ENCODE results near the gene SPIRE1. TPM values are rescaled to one million over a fixed set of nuclear protein-coding genes. Genes with fewer than 3 reads are reported as not detected.
"Not testable (repeated sequence)": the region's sequence is repeated elsewhere in the genome, so short reads cannot be mapped to it uniquely, and the experiment has no call there.

The SPIRE1 gene
- polyA plus RNA-seq, 1 experiment = 11.6 TPM

DNA sequence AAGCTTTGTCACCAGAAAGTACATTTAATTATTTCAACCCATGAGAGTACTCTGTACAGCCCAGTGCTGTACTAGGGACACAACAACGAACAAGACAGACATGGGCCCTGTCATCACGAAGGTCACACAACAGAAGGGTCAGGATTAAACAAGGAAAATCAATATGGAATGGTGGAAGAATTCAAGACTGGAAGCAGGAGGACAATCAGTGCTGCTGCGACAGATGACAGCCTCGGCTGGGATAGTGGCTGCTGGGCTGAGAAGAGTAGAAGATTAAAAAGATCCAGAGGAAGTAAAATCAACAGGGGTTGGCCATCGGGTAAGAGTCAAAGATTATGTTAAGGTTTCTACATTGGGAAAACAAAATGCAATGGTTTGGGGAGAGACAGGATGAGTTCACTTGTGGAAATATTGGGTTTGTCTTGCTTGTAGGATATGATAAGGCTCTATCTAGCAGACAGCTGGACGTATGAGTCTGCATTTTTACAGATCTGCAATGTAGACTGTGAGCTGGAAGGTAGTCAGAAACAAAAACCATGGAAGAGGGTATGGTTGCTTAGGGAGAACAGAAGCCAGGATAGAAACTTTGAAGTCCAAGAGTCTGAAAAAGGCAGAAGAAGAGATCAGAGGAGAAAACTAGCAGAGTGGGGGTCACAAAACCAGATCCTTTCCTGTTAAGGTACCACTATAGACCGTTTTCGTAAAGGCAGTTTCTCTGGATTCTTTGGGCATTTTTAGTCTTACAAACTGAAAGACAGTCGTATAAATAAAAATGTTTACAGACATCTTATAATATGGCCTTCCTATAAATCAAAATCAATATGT, 166.1 kb downstream of the SPIRE1 start:
- Histone ChIP-seq H3K36me3 (ENCODE audit: control insufficient read depth, insufficient read depth, low read length) (peaks cover 3% of the 10 kb centered on the region; the same call in 1 of the 2 replicates), H3K27me3 (ENCODE audit: control insufficient read depth, insufficient read depth, low read length) (no peaks in the 10 kb centered on the region), H3K4me3 (ENCODE audit: low read depth, low read length) (no peak overlapping the region)
- ChIA-PET POLR2A (no interaction called here), CTCF (no interaction called here)
- DNase-seq (ENCODE audit: low read depth) = no peak
- TF ChIP-seq, protein P1, sequence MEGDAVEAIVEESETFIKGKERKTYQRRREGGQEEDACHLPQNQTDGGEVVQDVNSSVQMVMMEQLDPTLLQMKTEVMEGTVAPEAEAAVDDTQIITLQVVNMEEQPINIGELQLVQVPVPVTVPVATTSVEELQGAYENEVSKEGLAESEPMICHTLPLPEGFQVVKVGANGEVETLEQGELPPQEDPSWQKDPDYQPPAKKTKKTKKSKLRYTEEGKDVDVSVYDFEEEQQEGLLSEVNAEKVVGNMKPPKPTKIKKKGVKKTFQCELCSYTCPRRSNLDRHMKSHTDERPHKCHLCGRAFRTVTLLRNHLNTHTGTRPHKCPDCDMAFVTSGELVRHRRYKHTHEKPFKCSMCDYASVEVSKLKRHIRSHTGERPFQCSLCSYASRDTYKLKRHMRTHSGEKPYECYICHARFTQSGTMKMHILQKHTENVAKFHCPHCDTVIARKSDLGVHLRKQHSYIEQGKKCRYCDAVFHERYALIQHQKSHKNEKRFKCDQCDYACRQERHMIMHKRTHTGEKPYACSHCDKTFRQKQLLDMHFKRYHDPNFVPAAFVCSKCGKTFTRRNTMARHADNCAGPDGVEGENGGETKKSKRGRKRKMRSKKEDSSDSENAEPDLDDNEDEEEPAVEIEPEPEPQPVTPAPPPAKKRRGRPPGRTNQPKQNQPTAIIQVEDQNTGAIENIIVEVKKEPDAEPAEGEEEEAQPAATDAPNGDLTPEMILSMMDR (IDR thresholded peaks at IDR 0.05; ENCODE audit: insufficient read depth, low read depth, low read length) = no peak

DNA sequence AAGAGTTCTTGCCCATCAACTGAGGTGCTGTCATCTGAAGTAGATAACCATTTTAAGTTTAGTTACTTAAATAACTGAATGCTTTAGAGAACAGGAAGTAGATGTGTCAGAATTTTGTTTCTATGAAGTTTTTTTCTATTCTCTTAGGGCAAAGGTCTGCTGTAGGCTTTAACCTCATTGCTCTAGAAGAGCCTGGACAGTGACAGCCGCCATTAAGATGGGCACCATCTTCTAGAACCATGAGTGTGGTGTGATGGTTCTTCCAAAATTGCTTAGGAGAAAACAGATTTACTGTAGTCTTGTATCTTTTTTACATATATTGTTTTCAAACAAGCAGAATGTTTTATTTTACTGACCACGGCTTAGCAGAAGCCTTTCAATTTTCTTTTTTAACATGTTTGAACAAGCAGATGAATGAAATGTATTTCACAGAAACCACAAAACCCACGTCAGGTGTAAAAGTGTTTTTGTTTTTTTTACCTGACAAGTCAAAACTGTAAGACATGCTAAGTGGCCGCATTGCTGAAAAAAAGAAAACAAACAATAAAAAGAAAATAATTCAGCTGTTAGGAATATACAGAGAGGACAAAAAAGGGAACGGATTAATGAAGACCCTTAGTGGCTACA, 172.3 kb downstream of the SPIRE1 start:
- no peaks in the 10 kb centered on the region for H3K27me3 ChIP-seq (ENCODE audit: control insufficient read depth, insufficient read depth, low read length)
- POLR2A ChIA-PET = no interaction called here
- TF ChIP-seq, protein P1 (IDR thresholded peaks at IDR 0.05; ENCODE audit: insufficient read depth, low read depth, low read length) = no peak
- CTCF ChIA-PET = no interaction called here
- DNase-seq (ENCODE audit: low read depth) = no peak
- H3K4me3 ChIP-seq (ENCODE audit: low read depth, low read length) = no peak overlapping the region
- H3K36me3 ChIP-seq (ENCODE audit: control insufficient read depth, insufficient read depth, low read length) = no peaks in the 10 kb centered on the region; the same call in 1 of the 2 replicates

DNA sequence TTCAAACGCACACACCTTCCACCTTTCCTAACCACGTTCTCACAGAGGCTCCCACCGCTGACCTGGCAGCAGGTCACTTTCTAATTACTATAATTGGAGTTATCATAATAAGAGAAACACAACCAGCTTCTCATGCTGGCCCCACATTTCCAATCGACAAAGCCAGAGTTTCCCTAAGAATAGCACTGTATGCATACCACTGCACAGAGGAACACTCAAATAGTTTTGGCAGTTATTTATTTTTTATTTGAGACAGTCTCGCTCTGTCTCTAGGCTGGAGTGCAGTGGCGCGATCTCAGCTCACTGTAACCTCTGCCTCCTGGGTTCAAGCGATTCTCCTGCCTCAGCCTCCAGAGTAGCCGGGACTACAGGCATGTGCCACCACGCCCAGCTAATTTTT, 176.0 kb downstream of the SPIRE1 start:
- POLR2A ChIA-PET; CTCF ChIA-PET; H3K27me3 ChIP-seq (ENCODE audit: control insufficient read depth, insufficient read depth, low read length); H3K36me3 ChIP-seq (ENCODE audit: control insufficient read depth, insufficient read depth, low read length); H3K4me3 ChIP-seq (ENCODE audit: low read depth, low read length); DNase-seq (ENCODE audit: low read depth): not testable (repeated sequence)

DNA sequence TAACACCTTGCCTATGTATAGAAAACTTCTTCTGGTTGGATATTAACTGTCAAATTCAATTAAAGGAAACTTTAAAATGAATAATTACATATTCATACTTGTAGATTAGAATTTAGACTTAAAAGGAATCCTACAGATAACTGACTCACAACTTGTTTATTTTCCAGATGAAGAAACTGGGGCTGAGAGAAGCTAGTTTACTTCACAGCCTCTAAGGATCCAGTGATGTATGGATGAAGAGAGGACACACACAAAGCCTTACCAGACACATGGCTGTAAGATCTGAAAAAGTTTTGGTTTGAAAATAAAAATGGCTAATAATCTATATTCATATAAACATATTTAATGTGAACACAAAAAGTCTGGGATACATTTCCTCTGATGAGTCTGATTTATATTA, 177.9 kb downstream of the SPIRE1 start:
- Histone ChIP-seq H3K4me3 (ENCODE audit: low read depth, low read length) (no peak overlapping the region), H3K36me3 (ENCODE audit: control insufficient read depth, insufficient read depth, low read length) (peaks cover 3% of the 10 kb centered on the region), H3K27me3 (ENCODE audit: control insufficient read depth, insufficient read depth, low read length) (no peaks in the 10 kb centered on the region)
- POLR2A ChIA-PET = no interaction called here
- TF ChIP-seq, protein P1 (IDR thresholded peaks at IDR 0.05; ENCODE audit: insufficient read depth, low read depth, low read length) = no peak
- CTCF ChIA-PET = interaction anchor here (1.2 to 1.3 kb wide), 2 partner anchors 10 to 178 kb away, joined by 3 read pairs; partner anchors contain the start of gene SPIRE1
- DNase-seq (ENCODE audit: low read depth) = no peak

DNA sequence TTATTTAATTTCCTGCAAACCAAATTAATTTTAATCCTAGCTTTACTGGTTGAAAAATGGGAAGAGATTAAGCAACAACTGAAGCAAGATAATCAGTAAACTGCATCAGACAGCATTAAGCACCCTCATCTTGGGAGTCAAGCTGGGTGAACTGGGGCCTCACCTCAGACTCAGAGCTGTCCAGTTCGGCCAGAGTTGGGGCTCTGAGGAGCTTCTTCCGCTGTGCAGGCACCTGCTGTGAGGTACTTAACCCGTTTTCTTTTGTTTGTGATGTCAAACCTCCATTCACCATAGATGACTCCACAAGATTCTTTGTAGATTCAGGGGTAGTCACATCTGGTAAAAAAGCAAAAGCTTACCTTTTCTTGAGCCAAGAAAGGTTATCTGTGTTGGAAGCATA, 178.4 kb downstream of the SPIRE1 start:
- no peak for DNase-seq (ENCODE audit: low read depth)
- Histone ChIP-seq H3K36me3 (ENCODE audit: control insufficient read depth, insufficient read depth, low read length) (peaks cover 3% of the 10 kb centered on the region), H3K4me3 (ENCODE audit: low read depth, low read length) (no peak overlapping the region), H3K27me3 (ENCODE audit: control insufficient read depth, insufficient read depth, low read length) (no peaks in the 10 kb centered on the region)
- POLR2A ChIA-PET = no interaction called here
- CTCF ChIA-PET = interaction anchor here (1.2 to 1.3 kb wide), 2 partner anchors 9 to 179 kb away, joined by 3 read pairs; partner anchors contain the start of gene SPIRE1
- TF ChIP-seq, protein P1 (IDR thresholded peaks at IDR 0.05; ENCODE audit: insufficient read depth, low read depth, low read length) = no peak

All from BJ (cell line).